Measurements from ENCODE around the gene SMC1A. TPM values are rescaled to one million over a fixed set of nuclear protein-coding genes. Genes with fewer than 3 reads are reported as not detected.
"Not testable (repeated sequence)": the region's sequence is repeated elsewhere in the genome, so short reads cannot be mapped to it uniquely, and the experiment has no call there.

The SMC1A gene
- total RNA-seq, 1 donor from 2014 or later = 42.8 TPM

DNA sequence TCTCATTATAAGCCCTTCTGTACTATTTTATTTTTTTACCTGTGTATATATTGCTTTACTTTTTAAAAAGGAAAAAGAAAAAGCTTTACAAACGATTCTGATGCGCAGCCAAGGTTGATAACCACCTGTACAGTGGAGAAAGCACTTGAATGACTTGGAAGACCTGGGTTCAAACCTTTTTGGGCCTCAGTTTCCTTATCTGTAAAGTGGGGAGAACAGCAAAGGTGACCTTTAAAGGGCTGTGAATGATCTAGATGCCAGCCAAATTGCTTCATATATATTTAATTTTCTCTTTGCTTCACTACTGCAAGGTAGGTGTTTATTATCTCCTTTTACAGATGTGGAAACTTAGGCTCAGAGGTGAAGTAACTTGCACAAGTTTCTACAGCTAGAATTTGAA lies 45.0 kb downstream of the SMC1A start:
- no peak overlapping the region for H3K27ac Mint-ChIP-seq (ENCODE audit: unreplicated experiment)
- no peak for DNase-seq (ENCODE audit: low spot score)
- H3K4me3 Mint-ChIP-seq (ENCODE audit: unreplicated experiment) = no peak overlapping the region
- peaks cover 9% of the 10 kb centered on the region for H3K9me3 Mint-ChIP-seq (ENCODE audit: low read depth)
- TF ChIP-seq, protein P1, sequence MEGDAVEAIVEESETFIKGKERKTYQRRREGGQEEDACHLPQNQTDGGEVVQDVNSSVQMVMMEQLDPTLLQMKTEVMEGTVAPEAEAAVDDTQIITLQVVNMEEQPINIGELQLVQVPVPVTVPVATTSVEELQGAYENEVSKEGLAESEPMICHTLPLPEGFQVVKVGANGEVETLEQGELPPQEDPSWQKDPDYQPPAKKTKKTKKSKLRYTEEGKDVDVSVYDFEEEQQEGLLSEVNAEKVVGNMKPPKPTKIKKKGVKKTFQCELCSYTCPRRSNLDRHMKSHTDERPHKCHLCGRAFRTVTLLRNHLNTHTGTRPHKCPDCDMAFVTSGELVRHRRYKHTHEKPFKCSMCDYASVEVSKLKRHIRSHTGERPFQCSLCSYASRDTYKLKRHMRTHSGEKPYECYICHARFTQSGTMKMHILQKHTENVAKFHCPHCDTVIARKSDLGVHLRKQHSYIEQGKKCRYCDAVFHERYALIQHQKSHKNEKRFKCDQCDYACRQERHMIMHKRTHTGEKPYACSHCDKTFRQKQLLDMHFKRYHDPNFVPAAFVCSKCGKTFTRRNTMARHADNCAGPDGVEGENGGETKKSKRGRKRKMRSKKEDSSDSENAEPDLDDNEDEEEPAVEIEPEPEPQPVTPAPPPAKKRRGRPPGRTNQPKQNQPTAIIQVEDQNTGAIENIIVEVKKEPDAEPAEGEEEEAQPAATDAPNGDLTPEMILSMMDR (IDR thresholded peaks at IDR 0.05) = no peak
- no peaks in the 10 kb centered on the region for H3K4me1 Mint-ChIP-seq (ENCODE audit: low read depth)
- H3K27me3 Mint-ChIP-seq (ENCODE audit: low read depth) = no peaks in the 10 kb centered on the region
- peaks cover 20% of the 10 kb centered on the region for H3K36me3 Mint-ChIP-seq (ENCODE audit: low read depth)

DNA sequence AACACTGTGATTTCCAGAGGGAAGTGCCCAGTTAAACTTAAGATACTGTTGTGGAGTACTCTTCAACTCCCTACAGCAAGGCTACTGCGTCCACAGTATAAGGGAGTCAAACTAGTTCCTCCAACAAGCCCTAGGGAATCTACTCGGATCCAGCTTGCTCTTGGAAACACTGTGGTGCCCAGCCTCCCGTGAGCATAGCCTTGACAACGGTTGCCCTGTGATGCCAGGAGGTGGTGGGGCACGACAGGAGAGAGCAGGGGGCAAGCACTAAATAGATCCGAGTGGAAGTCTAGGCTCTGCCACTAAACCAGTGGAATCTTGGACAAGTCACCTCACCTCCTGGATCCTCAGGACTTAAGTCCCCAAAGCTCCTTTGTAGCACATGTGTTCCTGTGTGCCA lies 45.6 kb downstream of the SMC1A start:
- peaks cover 9% of the 10 kb centered on the region for H3K9me3 Mint-ChIP-seq (ENCODE audit: low read depth)
- no peak overlapping the region for H3K4me3 Mint-ChIP-seq (ENCODE audit: unreplicated experiment)
- DNase-seq (ENCODE audit: low spot score) = no peak
- H3K27ac Mint-ChIP-seq (ENCODE audit: unreplicated experiment) = no peak overlapping the region
- no peaks in the 10 kb centered on the region for H3K27me3 Mint-ChIP-seq (ENCODE audit: low read depth)
- no peaks in the 10 kb centered on the region for H3K4me1 Mint-ChIP-seq (ENCODE audit: low read depth)
- TF ChIP-seq, protein P1 (IDR thresholded peaks at IDR 0.05) = no peak
- peaks cover 20% of the 10 kb centered on the region for H3K36me3 Mint-ChIP-seq (ENCODE audit: low read depth)

DNA sequence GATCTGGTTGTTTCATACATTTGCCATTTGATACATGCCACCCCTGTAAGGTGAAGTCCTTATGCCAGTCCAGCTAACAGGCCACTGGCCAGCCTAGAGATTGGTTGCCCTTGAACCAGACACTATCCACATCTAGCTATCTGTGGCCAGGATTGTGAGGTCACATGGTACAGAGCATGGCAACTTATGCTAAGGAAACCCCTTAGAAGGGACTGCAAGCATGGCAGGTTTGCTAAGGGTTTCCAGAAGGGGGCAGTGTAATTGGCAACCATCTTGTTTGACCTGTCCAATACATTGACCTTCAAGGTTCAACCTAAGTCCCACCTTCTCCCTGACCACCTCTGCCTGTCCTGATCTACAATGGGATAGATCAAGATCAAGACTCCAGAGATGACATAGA lies 47.5 kb downstream of the SMC1A start:
- Mint-ChIP-seq H3K4me3 (ENCODE audit: unreplicated experiment) (no peak overlapping the region), H3K9me3 (ENCODE audit: low read depth) (peaks cover 10% of the 10 kb centered on the region), H3K36me3 (ENCODE audit: low read depth) (peaks cover 7% of the 10 kb centered on the region), H3K27ac (ENCODE audit: unreplicated experiment) (no peak overlapping the region), H3K4me1 (ENCODE audit: low read depth) (no peaks in the 10 kb centered on the region), H3K27me3 (ENCODE audit: low read depth) (no peaks in the 10 kb centered on the region)
- no peak for DNase-seq (ENCODE audit: low spot score)
- TF ChIP-seq, protein P1 (IDR thresholded peaks at IDR 0.05) = no peak

DNA sequence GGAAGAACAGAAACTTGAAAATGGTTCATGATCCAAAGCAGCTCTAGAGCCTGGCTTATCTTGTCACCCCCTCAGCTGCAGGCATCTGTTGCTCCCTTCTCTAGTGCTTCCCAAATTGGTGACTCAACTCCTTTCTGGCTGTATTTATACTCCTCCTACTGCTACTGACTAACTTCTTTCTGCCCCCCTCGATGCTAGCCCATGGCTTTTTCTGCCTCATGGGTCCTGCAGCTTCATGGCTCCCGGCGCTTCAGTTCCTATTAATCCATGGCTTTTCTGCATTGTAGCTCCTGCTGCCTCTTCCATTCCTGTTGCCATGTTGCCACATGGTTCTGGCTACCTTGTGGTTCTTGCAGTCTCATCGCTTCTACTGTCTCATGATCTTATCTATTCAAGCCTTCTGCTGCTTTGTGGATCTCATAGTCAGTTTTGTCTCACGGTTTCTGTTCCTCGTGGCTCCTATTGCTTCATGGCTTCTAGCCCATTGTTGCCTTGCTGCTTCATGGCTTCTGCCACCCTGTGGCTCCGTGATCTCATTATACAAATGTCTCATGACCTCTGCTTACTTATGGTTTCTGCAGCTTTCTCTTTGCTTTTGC lies 48.1 kb downstream of the SMC1A start:
- no peak for DNase-seq (ENCODE audit: low spot score)
- H3K4me1 Mint-ChIP-seq (ENCODE audit: low read depth) = no peaks in the 10 kb centered on the region
- TF ChIP-seq, protein P1 (IDR thresholded peaks at IDR 0.05) = no peak
- peaks cover 2% of the 10 kb centered on the region for H3K36me3 Mint-ChIP-seq (ENCODE audit: low read depth)
- H3K9me3 Mint-ChIP-seq (ENCODE audit: low read depth) = peaks cover 10% of the 10 kb centered on the region
- H3K27ac Mint-ChIP-seq (ENCODE audit: unreplicated experiment) = no peak overlapping the region
- no peak overlapping the region for H3K4me3 Mint-ChIP-seq (ENCODE audit: unreplicated experiment)
- H3K27me3 Mint-ChIP-seq (ENCODE audit: low read depth) = no peaks in the 10 kb centered on the region

DNA sequence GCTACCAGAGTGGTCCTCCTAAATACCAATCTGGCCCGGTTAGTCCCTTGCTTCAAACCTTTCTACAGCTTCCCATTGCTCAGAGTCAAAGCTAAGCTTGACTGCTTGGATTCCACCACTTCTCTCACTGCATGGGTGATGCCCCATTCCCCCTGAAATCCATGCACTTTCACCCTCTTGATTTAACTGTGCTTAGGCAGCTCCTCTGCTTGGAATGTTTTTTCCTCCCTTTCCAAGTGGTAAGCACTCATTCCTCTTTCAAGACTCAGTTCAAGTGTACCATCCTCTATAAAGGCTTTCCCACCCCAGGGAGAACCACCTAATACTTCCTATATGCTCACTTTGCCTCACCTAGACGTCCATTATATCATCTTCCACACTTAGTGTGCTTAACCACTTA lies 49.1 kb downstream of the SMC1A start:
- no peak for DNase-seq (ENCODE audit: low spot score)
- TF ChIP-seq, protein P1 (IDR thresholded peaks at IDR 0.05) = no peak
- no peak overlapping the region for H3K27ac Mint-ChIP-seq (ENCODE audit: unreplicated experiment)
- peaks cover under 1% of the 10 kb centered on the region for H3K36me3 Mint-ChIP-seq (ENCODE audit: low read depth)
- no peak overlapping the region for H3K4me3 Mint-ChIP-seq (ENCODE audit: unreplicated experiment)
- no peaks in the 10 kb centered on the region for H3K27me3 Mint-ChIP-seq (ENCODE audit: low read depth)
- peaks cover 10% of the 10 kb centered on the region for H3K9me3 Mint-ChIP-seq (ENCODE audit: low read depth)
- H3K4me1 Mint-ChIP-seq (ENCODE audit: low read depth) = no peaks in the 10 kb centered on the region

DNA sequence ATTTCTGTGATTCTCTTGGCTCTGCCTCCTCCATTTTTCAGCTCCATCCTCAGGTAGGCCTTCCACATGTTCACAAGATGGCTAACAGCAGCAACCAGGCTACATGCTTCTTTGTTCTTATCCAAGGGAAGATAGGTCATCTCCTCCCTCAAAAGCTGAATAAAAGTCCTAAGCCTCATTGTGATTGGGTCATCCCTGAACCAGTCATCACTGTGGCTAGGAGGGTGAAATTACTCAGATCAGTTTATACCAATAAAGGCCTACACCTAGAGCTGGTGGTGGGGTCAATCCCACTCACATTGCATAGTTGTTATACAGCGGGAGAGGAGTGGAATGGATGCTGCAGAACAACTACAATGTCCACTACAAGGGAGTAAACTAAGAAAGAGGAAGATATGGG lies 56.0 kb downstream of the SMC1A start:
- H3K27ac Mint-ChIP-seq (ENCODE audit: unreplicated experiment); H3K4me3 Mint-ChIP-seq (ENCODE audit: unreplicated experiment); DNase-seq (ENCODE audit: low spot score); H3K4me1 Mint-ChIP-seq (ENCODE audit: low read depth); H3K27me3 Mint-ChIP-seq (ENCODE audit: low read depth); H3K36me3 Mint-ChIP-seq (ENCODE audit: low read depth): not testable (repeated sequence)
- H3K9me3 Mint-ChIP-seq (ENCODE audit: low read depth) = peaks cover 18% of the 10 kb centered on the region
